Esophagus squamous epithelium (tissue), 5 donors: ENCODE data around the gene KCNB1. TPM values are rescaled to one million over a fixed set of nuclear protein-coding genes. Genes with fewer than 3 reads are reported as not detected.
A peak's percentile ranks its signal among the peaks of the same experiment; 100 is the strongest.

Experiments used
- DNase-seq: peaks from one replicate; lab custom pipeline; 2025; lab: John Stamatoyannopoulos, UW
- H3K27ac ChIP-seq, 4 donors: fragments of 200-600 bp; sonication (generic); one replicate each; pipeline ENCODE4 v1.5.1; 2016 to 2019; ENCODE audit warnings: mild to moderate bottlenecking in 1 of 4
- H3K27me3 ChIP-seq, 4 donors: fragments of 200-600 bp; sonication (generic); 1 replicate in 3 of 4; 2 replicates in 1 of 4; pipeline versions ENCODE4 v1.5.1 to v1.6.0; 2017 to 2021; ENCODE audit warnings: antibody characterized with exemption in 1 of 4
- H3K36me3 ChIP-seq, 3 donors: fragments of 200-600 bp; sonication (generic); one replicate each; pipeline ENCODE4 v1.5.1; 2016 to 2019
- H3K4me1 ChIP-seq, 3 donors: fragments of 200-600 bp; sonication (generic); one replicate each; pipeline ENCODE4 v1.5.1; 2017 to 2019
- H3K4me3 ChIP-seq, 4 donors: fragments of 200-600 bp; sonication (generic); 1 replicate in 3 of 4; 2 replicates in 1 of 4; pipeline ENCODE4 v1.5.1; 2016 to 2019; ENCODE audit warnings: mild to moderate bottlenecking in 2 of 4, moderate library complexity in 1 of 4
- H3K9me3 ChIP-seq, 3 donors: fragments of 200-600 bp; sonication (generic); one replicate each; pipeline ENCODE4 v1.5.1; 2016 to 2019
- POLR2A ChIP-seq, 4 donors: fragments of 450-650 bp; IDR thresholded peaks; one replicate each; pipeline ENCODE4 v1.6.1; 2017; ENCODE audit warnings: antibody characterized with exemption in 4 of 4, mild to moderate bottlenecking in 4 of 4, moderate library complexity in 3 of 4
- WGBS, 2 donors: methylation state at CpG; one replicate each; pipeline ENCODE4 v1.1.5; 2018; 5-methylcytosine and 5-hydroxymethylcytosine counted together
- intact Hi-C: fragments of 100-400 bp; cut with DNase I; formaldehyde crosslinking; loops from one replicate; pipeline ENCODE4 v1.15.0; 2022
- total RNA-seq, 4 donors: library from RNA; depleted of rRNA; stranded (reverse); fragments of >200 nt; gene quantifications; one replicate each; pipeline ENCODE4 v1.1.0, GENCODE V29; 2016
- TF ChIP-seq, protein P1 (sequence below), 6 experiments: fragments of 450-650 bp in 4 of 6; fragments of 200-600 bp in 2 of 6; sonication (generic) in 2 of 6; IDR thresholded peaks; one replicate each; pipeline ENCODE4 v1.5.1; 2016 to 2019; ENCODE audit warnings: antibody characterized with exemption in 6 of 6, mild to moderate bottlenecking in 4 of 6, moderate library complexity in 4 of 6
- donor health status: DM: yes; HTN: yes; CAD: no.

KCNB1 gene
- total RNA-seq, 4 donors from 2014 or later, result 0.11 to 3.6 (median 1.1) TPM

DNA sequence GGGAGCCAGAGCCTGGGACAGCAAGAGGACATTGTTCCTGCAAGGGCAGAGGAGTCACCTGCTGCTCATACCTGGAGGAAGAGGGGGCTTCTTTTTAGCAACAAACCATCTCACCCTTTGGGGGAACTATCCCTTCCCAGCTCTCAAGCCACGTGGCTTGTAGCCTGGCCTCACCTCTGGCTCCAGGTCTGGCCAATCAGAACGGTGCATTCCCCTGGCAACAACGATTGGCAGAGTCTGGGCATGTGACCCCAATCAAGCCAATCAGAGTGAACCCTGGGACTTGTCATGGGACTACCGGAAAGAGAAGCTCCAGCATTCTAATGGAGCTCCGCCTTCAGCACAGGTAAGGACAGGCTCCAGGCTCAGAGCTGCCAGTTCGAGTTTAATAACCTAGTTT is 33.6 kb downstream of the KCNB1 start:
- H3K36me3 ChIP-seq, result no peaks in the 10 kb centered on the region
- H3K4me1 ChIP-seq, result peaks cover 0 to 53% (median 11%) of the 10 kb centered on the region in 3 donors
- TF ChIP-seq POLR2A (IDR thresholded peaks at IDR 0.05), result no peak
- TF ChIP-seq, protein P1, sequence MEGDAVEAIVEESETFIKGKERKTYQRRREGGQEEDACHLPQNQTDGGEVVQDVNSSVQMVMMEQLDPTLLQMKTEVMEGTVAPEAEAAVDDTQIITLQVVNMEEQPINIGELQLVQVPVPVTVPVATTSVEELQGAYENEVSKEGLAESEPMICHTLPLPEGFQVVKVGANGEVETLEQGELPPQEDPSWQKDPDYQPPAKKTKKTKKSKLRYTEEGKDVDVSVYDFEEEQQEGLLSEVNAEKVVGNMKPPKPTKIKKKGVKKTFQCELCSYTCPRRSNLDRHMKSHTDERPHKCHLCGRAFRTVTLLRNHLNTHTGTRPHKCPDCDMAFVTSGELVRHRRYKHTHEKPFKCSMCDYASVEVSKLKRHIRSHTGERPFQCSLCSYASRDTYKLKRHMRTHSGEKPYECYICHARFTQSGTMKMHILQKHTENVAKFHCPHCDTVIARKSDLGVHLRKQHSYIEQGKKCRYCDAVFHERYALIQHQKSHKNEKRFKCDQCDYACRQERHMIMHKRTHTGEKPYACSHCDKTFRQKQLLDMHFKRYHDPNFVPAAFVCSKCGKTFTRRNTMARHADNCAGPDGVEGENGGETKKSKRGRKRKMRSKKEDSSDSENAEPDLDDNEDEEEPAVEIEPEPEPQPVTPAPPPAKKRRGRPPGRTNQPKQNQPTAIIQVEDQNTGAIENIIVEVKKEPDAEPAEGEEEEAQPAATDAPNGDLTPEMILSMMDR (IDR thresholded peaks at IDR 0.05), result no peak
- H3K27ac ChIP-seq, result peak overlapping the region in 3 of 4 donors; percentile 78 to 85 (median 79)
- intact Hi-C loops, result no loop called here
- 44 to 48% methylated on average over 2 to 6 of the region's 6 CpGs for WGBS, 2 donors
- DNase-seq, result no peak
- H3K9me3 ChIP-seq, result no peaks in the 10 kb centered on the region
- peaks cover 0 to 27% (median 0%) of the 10 kb centered on the region in 4 donors for H3K27me3 ChIP-seq
- H3K4me3 ChIP-seq, result no peak overlapping the region

DNA sequence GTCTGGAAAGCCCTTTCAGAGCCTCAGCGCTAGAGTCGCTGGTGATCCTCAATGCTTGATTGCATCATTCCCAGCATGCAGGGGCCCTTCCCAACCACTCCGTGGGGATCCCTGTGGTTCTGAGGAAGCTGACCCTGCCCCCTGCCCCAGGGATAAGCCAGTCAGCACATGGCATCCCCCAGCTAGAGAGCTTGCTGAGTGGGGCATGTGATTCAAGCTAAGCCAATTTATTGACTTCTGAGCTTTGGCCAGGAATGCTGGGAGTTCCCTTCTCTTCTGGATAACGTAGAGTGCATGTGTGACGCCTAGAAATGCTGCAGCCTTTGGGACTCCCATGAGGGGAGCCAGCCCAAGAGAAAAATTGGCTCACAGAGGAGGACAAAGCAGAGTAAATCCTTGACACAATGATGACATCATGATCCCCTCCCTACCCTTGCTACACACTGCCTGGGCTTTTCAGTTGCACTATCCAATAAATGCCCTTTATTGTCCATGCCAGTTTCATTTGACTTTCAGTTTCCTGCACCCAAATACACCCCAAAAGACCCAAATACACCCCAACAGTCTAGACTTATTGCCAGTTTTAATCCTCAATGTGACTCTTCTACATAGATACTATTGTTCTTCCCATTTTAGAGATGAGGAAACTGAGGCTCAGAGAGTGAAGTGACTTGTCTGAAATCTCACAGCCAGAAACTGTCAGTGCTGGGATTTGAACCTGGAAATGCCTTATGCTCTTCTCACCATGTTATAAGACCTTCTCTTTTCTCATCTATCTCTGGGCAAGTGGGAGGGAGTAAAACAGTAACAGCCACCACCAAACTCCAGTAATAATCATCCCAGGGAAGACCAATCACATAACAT is 34.3 kb downstream of the KCNB1 start:
- Histone ChIP-seq H3K4me1 (peaks cover 0 to 54% (median 11%) of the 10 kb centered on the region in 3 donors), H3K9me3 (no peaks in the 10 kb centered on the region), H3K4me3 (no peak overlapping the region), H3K36me3 (no peaks in the 10 kb centered on the region), H3K27ac (peak overlapping the region; percentile 54 to 85 (median 78)), H3K27me3 (peaks cover 0 to 31% (median 0%) of the 10 kb centered on the region in 4 donors)
- TF ChIP-seq, protein P1 (IDR thresholded peaks at IDR 0.05), result no peak
- no peak for TF ChIP-seq POLR2A (IDR thresholded peaks at IDR 0.05)
- WGBS, 2 donors, result 30 to 36% methylated on average over 2 of the region's 5 CpGs
- no peak for DNase-seq
- intact Hi-C loops, result no loop called here

DNA sequence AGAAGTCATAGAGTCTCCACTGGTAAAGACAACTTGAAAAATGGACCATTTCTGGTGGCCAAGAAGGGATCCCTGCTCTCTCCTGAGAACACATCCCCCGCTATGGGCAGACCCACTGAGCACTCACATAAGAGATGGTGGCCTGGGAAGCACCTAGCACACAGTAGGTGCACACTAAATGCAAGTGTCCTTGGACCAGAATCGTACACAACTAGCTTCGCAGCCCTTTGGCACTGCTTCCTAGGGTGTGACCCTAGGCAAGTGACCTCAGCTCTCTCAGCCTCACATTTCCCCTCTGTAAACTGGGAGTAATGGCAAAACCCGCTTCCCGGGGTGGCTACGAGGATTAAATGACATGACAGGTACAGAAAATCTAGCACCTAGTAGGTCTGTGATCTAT is 35.1 kb downstream of the KCNB1 start:
- H3K27me3 ChIP-seq, result peaks cover 0 to 28% (median 0%) of the 10 kb centered on the region in 4 donors
- 58 to 83% methylated on average over 5 to 6 of the region's 6 CpGs for WGBS, 2 donors
- intact Hi-C loops, result no loop called here

DNA sequence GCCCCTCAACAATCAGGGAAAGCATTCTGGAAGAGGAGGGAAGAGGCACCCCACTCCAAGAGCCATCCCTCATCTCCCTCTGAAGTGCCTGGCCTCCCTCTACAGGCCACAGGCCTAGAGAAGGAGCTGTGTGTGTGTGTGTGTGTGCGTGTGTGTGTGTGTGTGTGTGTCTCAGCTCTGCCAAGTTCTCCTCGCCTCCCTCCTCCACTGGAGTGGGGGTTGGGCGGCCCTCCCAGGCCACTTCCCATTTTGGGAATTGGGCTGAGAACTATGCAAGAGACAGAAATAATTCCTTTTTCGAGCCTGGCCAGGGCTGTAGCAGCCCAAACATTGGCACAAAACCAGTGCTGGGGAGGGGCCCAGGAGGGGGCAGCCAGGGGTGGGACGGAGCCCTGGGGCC is 35.7 kb downstream of the KCNB1 start:
- peaks cover 0 to 44% (median 11%) of the 10 kb centered on the region in 3 donors for H3K4me1 ChIP-seq
- DNase-seq, result no peak
- TF ChIP-seq POLR2A (IDR thresholded peaks at IDR 0.05), result no peak
- TF ChIP-seq, protein P1 (IDR thresholded peaks at IDR 0.05), result no peak
- no peaks in the 10 kb centered on the region for H3K9me3 ChIP-seq
- peak overlapping the region; percentile 54 to 85 (median 78) for H3K27ac ChIP-seq
- H3K4me3 ChIP-seq, result no peak overlapping the region
- 14 to 17% methylated on average over 1 to 2 of the region's 5 CpGs for WGBS, 2 donors
- peaks cover 0 to 29% (median 0%) of the 10 kb centered on the region in 4 donors for H3K27me3 ChIP-seq
- intact Hi-C loops, result no loop called here
- H3K36me3 ChIP-seq, result no peaks in the 10 kb centered on the region

More for the DNA sequence above, 35.1 kb downstream of the KCNB1 start:
- Histone ChIP-seq H3K4me1 (peaks cover 0 to 50% (median 11%) of the 10 kb centered on the region in 3 donors), H3K4me3 (no peak overlapping the region), H3K36me3 (no peaks in the 10 kb centered on the region), H3K27ac (peak overlapping the region; percentile 54 to 85 (median 78)), H3K9me3 (no peaks in the 10 kb centered on the region)
- no peak for DNase-seq
- TF ChIP-seq, protein P1 (IDR thresholded peaks at IDR 0.05), result no peak
- no peak for TF ChIP-seq POLR2A (IDR thresholded peaks at IDR 0.05)

GRCh38 chr20:49446080-49446479 is 36.4 kb downstream of the KCNB1 start:
- peaks cover 0 to 30% (median 0%) of the 10 kb centered on the region in 4 donors for H3K27me3 ChIP-seq
- TF ChIP-seq, protein P1 (IDR thresholded peaks at IDR 0.05), result no peak
- TF ChIP-seq POLR2A (IDR thresholded peaks at IDR 0.05), result no peak
- no peak overlapping the region for H3K4me3 ChIP-seq
- WGBS, 2 donors, result 83 to 100% methylated on average over 2 to 3 of the region's 3 CpGs
- intact Hi-C loops, result no loop called here
- peak overlapping the region in 3 of 4 donors; percentile 73 to 85 (median 78) for H3K27ac ChIP-seq
- no peaks in the 10 kb centered on the region for H3K36me3 ChIP-seq
- no peak for DNase-seq
- H3K9me3 ChIP-seq, result no peaks in the 10 kb centered on the region
- H3K4me1 ChIP-seq, result peaks cover 0 to 43% (median 11%) of the 10 kb centered on the region in 3 donors
